Keratinocyte (primary cell): ENCODE results near the gene ZNF84. TPM values are rescaled to one million over a fixed set of nuclear protein-coding genes. Genes with fewer than 3 reads are reported as not detected.

Source experiments
- DNase-seq: peaks from one replicate; pipeline ENCODE4 v3.0.0-alpha.2; 2011; ENCODE audit warnings: low read depth, missing footprints, low spot score
- FAIRE-seq: peaks from 2 replicates; lab custom pipeline; 2011; peaks lifted over from hg19 to GRCh38; lab: Jason Lieb, UNC
- H2AFZ ChIP-seq: 2 replicates; pipeline ENCODE4 v1.6.0; 2012; ENCODE audit warnings: low read length, control low read depth, inconsistent platforms; ENCODE audit not compliant: control insufficient read depth
- H3K27ac ChIP-seq: 2 replicates; pipeline ENCODE4 v1.5.1; 2011; ENCODE audit warnings: low read length; ENCODE audit not compliant: control insufficient read depth, insufficient read depth
- H3K27me3 ChIP-seq: 3 replicates; pipeline ENCODE4 v1.6.0; 2011; ENCODE audit warnings: low read length; ENCODE audit not compliant: control insufficient read depth, insufficient read depth; ENCODE audit errors: extremely low read depth
- H3K36me3 ChIP-seq, 2 experiments: 2 replicates in 1 of 2; 3 replicates in 1 of 2; pipeline ENCODE4 v1.5.1; 2011; ENCODE audit warnings: low read length in 2 of 2, mild to moderate bottlenecking in 1 of 2; ENCODE audit not compliant: control insufficient read depth in 2 of 2, insufficient read depth in 2 of 2; ENCODE audit errors: extremely low read depth in 1 of 2
- H3K4me1 ChIP-seq: 3 replicates; pipeline ENCODE4 v1.5.1; 2011; ENCODE audit warnings: low read length; ENCODE audit not compliant: control insufficient read depth, insufficient read depth; ENCODE audit errors: extremely low read depth
- H3K4me2 ChIP-seq: 3 replicates; pipeline ENCODE4 v1.6.0; 2011; ENCODE audit warnings: low read depth, low read length; ENCODE audit not compliant: control insufficient read depth, insufficient read depth; ENCODE audit errors: extremely low read depth
- H3K4me3 ChIP-seq, 3 experiments: fragments of 200-600 bp in 1 of 3; sonication (generic) in 1 of 3; 2 replicates in 2 of 3; 3 replicates in 1 of 3; pipeline ENCODE4 v1.5.1; 2011 to 2016; ENCODE audit warnings: low read length in 3 of 3, mild to moderate bottlenecking in 3 of 3, control low read depth in 2 of 3, inconsistent platforms in 1 of 3, low read depth in 1 of 3, mixed read lengths in 1 of 3, mixed run types in 1 of 3, moderate library complexity in 1 of 3; ENCODE audit not compliant: control insufficient read depth in 2 of 3, insufficient read depth in 2 of 3; ENCODE audit errors: extremely low read depth in 1 of 3
- H3K79me2 ChIP-seq: 2 replicates; pipeline ENCODE4 v1.6.0; 2012; ENCODE audit warnings: low read length; ENCODE audit not compliant: control insufficient read depth, insufficient read depth
- H3K9ac ChIP-seq: 3 replicates; pipeline ENCODE4 v1.6.0; 2011; ENCODE audit warnings: low read length; ENCODE audit not compliant: control insufficient read depth, insufficient read depth; ENCODE audit errors: extremely low read depth
- H3K9me1 ChIP-seq: 3 replicates; pipeline ENCODE4 v1.6.0; 2011; ENCODE audit warnings: low read length; ENCODE audit not compliant: control insufficient read depth, insufficient read depth; ENCODE audit errors: extremely low read depth
- H3K9me3 ChIP-seq: 2 replicates; pipeline ENCODE4 v1.5.1; 2012; ENCODE audit warnings: low read depth, low read length; ENCODE audit not compliant: control insufficient read depth
- H4K20me1 ChIP-seq: 3 replicates; pipeline ENCODE4 v1.6.0; 2011; ENCODE audit warnings: low read length; ENCODE audit not compliant: control insufficient read depth, insufficient read depth; ENCODE audit errors: extremely low read depth
- EZH2 ChIP-seq: IDR thresholded peaks from one replicate; pipeline ENCODE4 v1.6.1; 2012; ENCODE audit warnings: inconsistent platforms, mild to moderate bottlenecking, low read length, moderate library complexity
- dilution Hi-C: fragments of 300-500 bp; cut with MboI; formaldehyde crosslinking; loops from one replicate; pipeline ENCODE4 v1.7.0; 2020; ENCODE audit warnings: low sequenced_read_pairs; ENCODE audit not compliant: extremely low pct_ligation_motif_present
- polyA plus RNA-seq, 5 experiments: library from polyadenylated mRNA; depleted of rRNA in 3 of 5; stranded (reverse) in 3 of 5; stranded (forward) in 1 of 5; unstranded in 1 of 5; fragments of >200 nt; gene quantifications; 1 replicate in 1 of 5; 2 replicates in 3 of 5; 3 replicates in 1 of 5; pipeline versions ENCODE4 v1.2.1 to v1.2.3, GENCODE V29; 2011 to 2012; ENCODE audit warnings: missing spikeins in 2 of 5, low read depth in 1 of 5, low replicate concordance in 1 of 5
- small RNA-seq, 3 experiments: library from RNA; depleted of rRNA; stranded (forward); fragments of <200 nt; gene quantifications; one replicate each; pipeline ENCODE3, GENCODE V24; 2012; ENCODE audit warnings: low read depth in 3 of 3, low replicate concordance in 1 of 3; ENCODE audit not compliant: insufficient read length in 3 of 3
- TF ChIP-seq, protein P1 (sequence below), 3 experiments: IDR thresholded peaks in 1 of 3; conservative IDR thresholded peaks in 1 of 3; optimal IDR thresholded peaks in 1 of 3; 2 replicates in 2 of 3; 3 replicates in 1 of 3; pipeline versions ENCODE3 to v1.5.1; 2011; ENCODE audit warnings: low read length in 3 of 3, mild to moderate bottlenecking in 3 of 3, moderate library complexity in 2 of 3, control low read depth in 1 of 3, inconsistent platforms in 1 of 3; ENCODE audit not compliant: insufficient read depth in 2 of 3; ENCODE audit errors: extremely low read depth in 1 of 3

ZNF84 gene
- polyA plus RNA-seq, 1 donor (not counting 4 experiments of a cell fraction or from before 2014, with no cell fraction given) = 24.9 TPM

DNA sequence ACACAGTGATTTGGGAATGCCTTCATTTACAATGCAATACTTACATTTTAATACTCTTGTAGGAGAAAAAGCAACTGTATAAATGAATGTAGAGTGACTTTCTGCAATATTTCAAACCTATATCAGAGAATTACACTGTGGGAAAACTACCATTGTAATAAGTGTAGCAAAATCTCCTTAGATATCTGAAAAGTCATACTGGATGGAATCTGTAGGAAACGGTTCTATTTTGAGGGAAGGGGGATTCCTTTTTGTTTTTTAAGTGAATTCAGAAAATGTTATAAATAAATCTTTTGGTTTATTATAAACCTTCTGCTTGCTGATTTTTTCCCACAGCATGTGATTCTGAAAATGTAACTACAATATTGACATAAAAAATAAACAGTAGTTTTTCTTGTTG lies 69.8 kb downstream of the ZNF84 start:
- Histone ChIP-seq H2AFZ (no peak overlapping the region), H3K79me2 (no peaks in the 10 kb centered on the region), H3K27me3 (no peaks in the 10 kb centered on the region), H4K20me1 (no peaks in the 10 kb centered on the region), H3K9me1 (no peaks in the 10 kb centered on the region), H3K9me3 (peaks cover 45% of the 10 kb centered on the region), H3K4me3 (no peak overlapping the region), H3K4me2 (no peak overlapping the region), H3K27ac (no peak overlapping the region), H3K36me3 (peaks cover 12 to 14% of the 10 kb centered on the region in 2 experiments), H3K4me1 (no peaks in the 10 kb centered on the region), H3K9ac (no peak overlapping the region)
- TF ChIP-seq, protein P1, sequence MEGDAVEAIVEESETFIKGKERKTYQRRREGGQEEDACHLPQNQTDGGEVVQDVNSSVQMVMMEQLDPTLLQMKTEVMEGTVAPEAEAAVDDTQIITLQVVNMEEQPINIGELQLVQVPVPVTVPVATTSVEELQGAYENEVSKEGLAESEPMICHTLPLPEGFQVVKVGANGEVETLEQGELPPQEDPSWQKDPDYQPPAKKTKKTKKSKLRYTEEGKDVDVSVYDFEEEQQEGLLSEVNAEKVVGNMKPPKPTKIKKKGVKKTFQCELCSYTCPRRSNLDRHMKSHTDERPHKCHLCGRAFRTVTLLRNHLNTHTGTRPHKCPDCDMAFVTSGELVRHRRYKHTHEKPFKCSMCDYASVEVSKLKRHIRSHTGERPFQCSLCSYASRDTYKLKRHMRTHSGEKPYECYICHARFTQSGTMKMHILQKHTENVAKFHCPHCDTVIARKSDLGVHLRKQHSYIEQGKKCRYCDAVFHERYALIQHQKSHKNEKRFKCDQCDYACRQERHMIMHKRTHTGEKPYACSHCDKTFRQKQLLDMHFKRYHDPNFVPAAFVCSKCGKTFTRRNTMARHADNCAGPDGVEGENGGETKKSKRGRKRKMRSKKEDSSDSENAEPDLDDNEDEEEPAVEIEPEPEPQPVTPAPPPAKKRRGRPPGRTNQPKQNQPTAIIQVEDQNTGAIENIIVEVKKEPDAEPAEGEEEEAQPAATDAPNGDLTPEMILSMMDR (optimal IDR thresholded peaks at IDR 0.05 in 1 of 3, IDR thresholded peaks at IDR 0.05 in 1 of 3, conservative IDR thresholded peaks at IDR 0.05 in 1 of 3; ENCODE audit: extremely low read depth in 1 of 3, insufficient read depth in 2 of 3, low read length in 3 of 3) = no peak
- TF ChIP-seq EZH2 = no peak
- dilution Hi-C loops = no loop called here
- DNase-seq = no peak
- no peak for FAIRE-seq

DNA sequence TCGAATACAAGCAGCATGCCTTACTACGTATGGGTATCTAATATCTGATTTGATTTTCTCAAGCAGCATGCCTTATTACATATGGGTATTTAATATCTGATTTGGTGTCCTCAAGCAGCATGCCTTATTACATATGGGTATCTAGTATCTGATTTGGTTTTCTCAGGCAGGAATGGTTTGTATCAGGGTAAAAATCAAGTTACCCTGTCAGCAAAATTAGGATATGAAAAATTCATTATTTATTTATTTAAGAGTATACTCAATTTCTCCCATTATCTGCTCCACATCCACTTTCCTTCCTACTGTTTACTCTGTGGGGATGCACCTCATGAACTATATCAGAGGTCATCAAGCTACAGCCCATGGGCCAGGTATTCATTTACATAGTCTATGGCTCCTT lies 70.8 kb downstream of the ZNF84 start:
- no peak for TF ChIP-seq EZH2
- TF ChIP-seq, protein P1 (optimal IDR thresholded peaks at IDR 0.05 in 1 of 3, IDR thresholded peaks at IDR 0.05 in 1 of 3, conservative IDR thresholded peaks at IDR 0.05 in 1 of 3; ENCODE audit: extremely low read depth in 1 of 3, insufficient read depth in 2 of 3, low read length in 3 of 3) = no peak
- H3K36me3 ChIP-seq = peaks cover 12 to 14% of the 10 kb centered on the region in 2 experiments
- H3K79me2 ChIP-seq = no peaks in the 10 kb centered on the region
- H3K4me2 ChIP-seq = no peak overlapping the region
- H3K9me3 ChIP-seq = peaks cover 46% of the 10 kb centered on the region
- no peak for DNase-seq
- dilution Hi-C loops = no loop called here
- no peaks in the 10 kb centered on the region for H4K20me1 ChIP-seq
- H3K9me1 ChIP-seq = no peaks in the 10 kb centered on the region
- H3K27ac ChIP-seq = no peak overlapping the region
- H2AFZ ChIP-seq = no peak overlapping the region
- FAIRE-seq = no peak
- no peak overlapping the region for H3K4me3 ChIP-seq
- no peaks in the 10 kb centered on the region for H3K27me3 ChIP-seq
- H3K4me1 ChIP-seq = no peaks in the 10 kb centered on the region
- H3K9ac ChIP-seq = no peak overlapping the region

Small RNAs within 50 kb of the gene (small RNA-seq; reads per million reads assigned to genes)
- gene RNU4ATAC12P = 0 reads per million in 3 experiments

Other genes starting within 250 kb of the ZNF84 start
- gene GOLGA3, start 208.6 kb upstream of the ZNF84 start, polyA plus RNA-seq = 10.5 to 23.5 TPM (median 11.0 TPM) in 3 replicates
- 32.7 to 42.2 TPM (median 35.8 TPM) in 3 replicates for gene CHFR, start 149.9 kb upstream of the ZNF84 start, polyA plus RNA-seq
- 4.3 to 12.5 TPM (median 11.4 TPM) in 3 replicates for gene ZNF605, start 81.2 kb upstream of the ZNF84 start, polyA plus RNA-seq
- gene ZNF26, start 51.1 kb upstream of the ZNF84 start, polyA plus RNA-seq = 3.7 to 5.2 TPM (median 4.5 TPM) in 3 replicates
- gene ZNF140, start 43.4 kb downstream of the ZNF84 start, polyA plus RNA-seq = 13.5 to 15.9 TPM (median 13.8 TPM) in 3 replicates
- 0.28 to 0.79 TPM (median 0.64 TPM) in 3 replicates for gene ZNF891, start 92.8 kb downstream of the ZNF84 start, polyA plus RNA-seq
- gene ZNF10, start 93.1 kb downstream of the ZNF84 start, polyA plus RNA-seq = 2.0 to 7.2 TPM (median 6.3 TPM) in 3 replicates
- gene ZNF268, start 144.0 kb downstream of the ZNF84 start, polyA plus RNA-seq = 9.4 to 12.4 TPM (median 11.3 TPM) in 3 replicates
- not detected in 3 replicates for gene ANHX, start 198.4 kb downstream of the ZNF84 start, polyA plus RNA-seq